ENCODE data around the gene ACOT9.
"Not testable (repeated sequence)": the region's sequence is repeated elsewhere in the genome, so short reads cannot be mapped to it uniquely, and the experiment has no call there.

ACOT9 gene

GRCh38 chrX:23765449-23765848 is 22.4 kb upstream of the ACOT9 start:
- DNase-seq: no peak

DNA sequence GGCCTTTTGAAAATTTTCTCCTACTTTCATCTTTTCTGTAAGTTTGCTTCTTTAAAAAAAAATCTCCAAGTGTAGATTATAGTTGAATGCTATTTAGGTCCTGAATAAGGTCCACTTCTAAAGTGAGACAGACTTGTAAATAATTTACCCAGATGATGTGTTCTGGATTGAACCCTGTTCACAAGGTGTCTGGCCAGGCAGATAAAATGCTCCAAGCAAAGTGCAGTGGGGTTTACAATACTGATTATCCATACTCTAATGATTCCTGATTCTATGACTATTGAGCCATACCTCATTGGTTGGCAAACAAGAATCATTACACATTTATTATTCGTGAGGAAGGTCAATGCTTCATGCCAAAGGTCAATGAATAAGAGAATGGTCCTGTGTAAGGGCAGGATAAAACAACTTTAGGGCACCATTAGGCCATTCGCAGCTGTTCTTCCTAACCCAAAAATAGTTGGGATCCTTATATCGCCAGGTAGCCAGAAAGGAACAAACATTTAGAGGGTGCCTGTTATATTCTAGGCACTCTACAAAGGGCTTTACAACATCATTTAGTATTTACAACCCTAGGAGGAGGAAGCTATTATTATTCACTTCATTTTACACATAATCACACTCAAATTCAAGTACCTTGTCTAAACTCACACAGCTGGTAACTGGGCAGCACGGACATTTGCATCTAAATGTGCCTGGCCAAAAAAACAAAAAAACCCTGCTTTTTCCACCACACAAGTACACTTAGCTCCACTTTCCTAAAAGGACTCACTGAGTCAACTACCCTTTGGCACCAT is 21.3 kb upstream of the ACOT9 start:
- DNase-seq: no peak

DNA sequence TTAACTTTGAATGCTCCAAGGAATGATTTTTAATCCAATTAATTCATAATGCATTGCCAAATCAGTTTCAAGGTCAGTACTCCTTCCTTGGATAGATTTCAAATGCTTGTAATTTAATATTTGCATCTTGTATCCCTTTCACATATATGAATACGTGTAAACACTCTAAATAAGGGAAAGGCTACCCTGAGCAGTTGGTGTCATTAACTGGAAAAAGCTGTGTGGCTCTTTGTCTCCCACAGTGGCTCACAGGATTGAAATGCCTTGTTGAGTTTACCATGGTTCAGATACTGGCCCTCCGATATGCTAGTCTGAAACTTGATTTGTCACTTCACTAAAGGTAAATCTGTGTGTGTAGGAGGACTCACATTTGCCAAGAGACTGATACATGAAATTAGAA is 16.7 kb upstream of the ACOT9 start:
- no peak for DNase-seq

DNA sequence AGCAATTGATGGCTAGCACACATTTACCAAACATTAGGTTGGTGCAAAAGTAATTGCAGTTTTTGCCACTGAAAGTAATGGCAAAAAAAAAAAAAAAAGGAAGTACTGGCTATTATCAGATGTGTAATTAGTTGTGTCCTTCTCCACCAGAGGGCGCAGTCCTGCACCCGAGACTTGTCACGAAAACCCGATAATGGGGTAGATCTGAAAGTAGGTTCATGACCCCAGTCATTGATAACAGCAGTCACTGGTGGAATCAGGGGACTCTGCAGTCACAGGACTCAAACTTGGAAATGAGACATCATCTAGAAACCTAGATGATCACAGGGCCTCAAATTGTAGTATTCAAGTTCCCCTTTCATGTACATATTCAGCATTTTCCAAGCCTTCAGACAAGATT is 13.1 kb upstream of the ACOT9 start:
- peak; percentile 74 to 80 for DNase-seq

GRCh38 chrX:23754664-23755063 is 11.6 kb upstream of the ACOT9 start:
- DNase-seq: no peak

GRCh38 chrX:23752740-23753415 is 9.8 kb upstream of the ACOT9 start:
- no peak for DNase-seq

DNA sequence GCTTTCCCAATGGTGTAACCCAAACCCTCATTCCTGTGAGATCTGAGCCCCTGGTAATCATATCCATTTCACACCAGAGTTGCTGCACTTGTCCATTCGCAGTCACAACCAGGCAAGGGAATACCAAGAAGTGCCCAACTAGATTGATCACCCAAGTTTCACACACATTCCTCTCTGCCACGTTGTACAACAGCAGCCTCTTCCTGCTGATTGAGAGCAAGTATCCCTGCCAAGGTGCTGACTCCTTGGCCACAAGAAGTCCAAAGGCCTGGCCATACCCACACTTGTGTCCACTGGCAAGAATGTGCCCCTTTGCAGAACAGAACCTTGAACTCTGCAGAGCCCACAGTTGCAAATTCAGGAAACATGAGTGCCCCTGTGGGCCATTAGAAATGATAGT is 6.5 kb upstream of the ACOT9 start:
- no peak for DNase-seq

DNA sequence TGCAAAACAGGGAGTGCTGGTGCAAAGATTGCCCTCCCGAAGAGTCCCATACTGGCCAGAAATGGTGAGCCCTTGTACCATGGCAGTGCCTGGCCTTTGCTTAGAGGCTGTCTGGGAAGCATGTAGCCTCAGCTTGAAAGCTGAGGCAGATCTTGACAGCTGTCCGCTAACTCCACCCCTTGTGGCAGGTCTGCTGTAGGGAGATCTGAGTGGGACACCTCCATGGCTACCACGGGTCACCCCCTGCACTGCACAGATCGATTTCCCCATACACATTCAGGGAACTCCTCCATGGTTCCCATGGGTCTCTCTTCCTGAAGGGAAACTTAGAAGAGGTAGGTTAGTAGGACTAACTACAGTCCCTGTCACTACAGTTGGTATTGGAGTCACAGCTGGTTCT is 6.1 kb upstream of the ACOT9 start:
- no peak for DNase-seq

DNA sequence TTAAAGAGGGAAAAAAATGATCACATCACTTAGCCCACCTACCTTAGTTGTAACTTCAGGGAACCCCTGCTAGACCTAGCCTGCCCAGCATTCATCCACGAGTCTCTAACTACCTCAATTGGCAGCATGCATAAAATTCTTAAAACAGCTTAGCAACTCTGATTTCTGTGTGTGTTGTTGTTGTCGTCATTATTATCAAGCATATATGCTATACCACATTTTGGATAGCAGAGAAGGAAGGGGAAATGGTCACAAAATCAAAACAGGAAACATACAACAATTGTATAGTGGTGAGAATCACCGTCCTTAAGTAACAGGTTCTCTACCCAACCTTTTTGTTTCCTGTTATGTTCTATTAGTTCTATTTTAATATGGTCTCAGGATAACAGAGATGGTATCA is 2.7 kb upstream of the ACOT9 start:
- DNase-seq: peak in 1 of 2 donors; percentile 51

DNA sequence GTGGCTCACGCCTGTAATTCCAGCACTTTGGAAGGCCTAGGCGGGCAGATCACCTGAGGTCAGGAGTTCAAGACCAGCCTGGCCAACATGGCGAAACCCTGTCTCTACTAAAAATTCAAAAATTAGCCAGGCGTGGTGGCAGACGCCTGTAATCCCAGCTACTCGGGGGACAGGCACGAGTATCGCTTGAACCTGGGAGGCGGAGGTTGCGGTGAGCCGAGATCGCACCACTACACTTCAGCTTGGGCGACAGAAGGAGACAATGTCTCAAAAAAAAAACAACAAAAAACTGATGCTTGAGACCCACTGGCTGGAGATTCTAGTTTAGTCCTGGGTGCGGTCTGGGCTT is 521 bp upstream of the ACOT9 start:
- not testable (repeated sequence) for DNase-seq

DNA sequence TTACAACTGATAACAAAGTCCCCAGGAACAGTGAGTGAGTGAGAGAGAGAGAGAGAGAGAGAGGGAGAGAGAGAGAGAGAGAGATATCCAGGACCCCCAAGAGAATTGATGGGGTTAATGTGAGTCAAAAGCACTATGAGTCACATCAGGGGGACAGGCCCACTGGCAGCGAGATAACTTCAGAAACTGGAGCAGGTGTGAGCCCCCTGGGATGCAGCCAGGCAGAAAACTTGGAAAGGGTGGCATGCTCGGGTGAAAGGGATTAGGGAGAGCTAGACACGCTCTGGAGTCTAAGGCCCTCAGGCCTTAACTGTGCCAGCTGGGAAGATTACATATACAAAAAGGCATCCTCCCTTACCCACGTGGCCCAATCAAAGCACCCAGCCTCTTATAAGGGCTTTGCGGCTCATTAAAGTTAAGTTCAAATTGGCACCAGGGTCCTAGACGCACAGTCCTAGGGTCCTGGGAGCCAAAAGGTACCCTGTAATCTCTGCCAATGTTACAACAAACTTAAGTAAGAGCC is 841 bp downstream of the ACOT9 start:
- DNase-seq: peak; percentile 6 to 27

GRCh38 chrX:23737413-23737812 is 5.7 kb downstream of the ACOT9 start:
- DNase-seq: no peak

DNA sequence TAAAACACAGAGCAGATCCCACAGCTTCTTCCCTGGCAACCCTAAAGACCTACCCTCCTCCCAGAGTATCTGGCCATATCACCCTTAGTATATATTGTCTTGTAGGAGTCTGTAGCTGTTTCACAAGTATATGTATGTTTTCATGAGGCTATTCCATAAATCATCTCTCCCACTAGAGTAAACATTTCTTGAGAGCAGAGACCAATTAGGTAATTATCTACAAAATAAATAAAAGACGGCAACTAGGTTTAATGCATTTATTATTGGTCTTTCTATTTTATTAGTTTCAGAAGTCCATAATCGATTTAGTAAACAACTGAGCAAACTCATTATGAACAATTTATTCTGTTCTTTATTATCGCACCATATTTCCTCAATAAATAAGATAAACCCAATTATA is 7.0 kb downstream of the ACOT9 start:
- no peak for DNase-seq

GRCh38 chrX:23732704-23733103 is 10.4 kb downstream of the ACOT9 start:
- peak in 1 of 2 donors; percentile 10 for DNase-seq

GRCh38 chrX:23731951-23732350 is 11.1 kb downstream of the ACOT9 start:
- DNase-seq: no peak

GRCh38 chrX:23729214-23729613 is 13.9 kb downstream of the ACOT9 start:
- no peak for DNase-seq

- no peak for DNase-seq
Measured at GRCh38 chrX:23727206-23727605, 15.9 kb downstream of the ACOT9 start.

GRCh38 chrX:23726191-23726590 is 16.9 kb downstream of the ACOT9 start:
- peak in 1 of 2 donors; percentile 12 for DNase-seq

DNA sequence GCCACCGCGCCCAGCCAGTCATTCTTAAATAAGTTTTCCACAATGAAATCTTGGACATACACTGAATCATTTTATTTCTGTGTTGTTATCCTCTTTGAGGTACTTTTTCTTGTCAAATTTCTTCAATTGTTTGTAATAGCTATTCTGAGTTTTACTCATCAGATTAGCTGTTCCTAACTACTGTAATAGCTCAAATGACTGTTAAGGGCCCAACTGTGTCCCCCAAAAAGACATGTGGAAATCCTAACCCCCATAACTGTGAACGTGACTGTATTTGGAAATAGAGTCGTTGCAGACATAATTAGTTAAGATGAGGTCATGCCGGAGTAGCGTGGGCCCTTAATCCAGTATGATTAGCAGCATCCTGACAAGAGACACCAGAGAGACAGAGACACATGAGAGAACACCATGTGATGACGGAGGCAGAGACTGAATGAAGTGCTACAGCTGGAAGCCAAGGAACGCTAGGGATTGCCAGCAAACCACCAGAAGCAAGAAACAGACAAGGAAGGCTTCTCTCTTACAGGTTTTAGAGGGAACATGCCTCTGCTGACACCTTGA is 22.9 kb downstream of the ACOT9 start:
- no peak for DNase-seq

GRCh38 chrX:23705235-23705634 is 37.8 kb downstream of the ACOT9 start:
- DNase-seq: no peak

DNA sequence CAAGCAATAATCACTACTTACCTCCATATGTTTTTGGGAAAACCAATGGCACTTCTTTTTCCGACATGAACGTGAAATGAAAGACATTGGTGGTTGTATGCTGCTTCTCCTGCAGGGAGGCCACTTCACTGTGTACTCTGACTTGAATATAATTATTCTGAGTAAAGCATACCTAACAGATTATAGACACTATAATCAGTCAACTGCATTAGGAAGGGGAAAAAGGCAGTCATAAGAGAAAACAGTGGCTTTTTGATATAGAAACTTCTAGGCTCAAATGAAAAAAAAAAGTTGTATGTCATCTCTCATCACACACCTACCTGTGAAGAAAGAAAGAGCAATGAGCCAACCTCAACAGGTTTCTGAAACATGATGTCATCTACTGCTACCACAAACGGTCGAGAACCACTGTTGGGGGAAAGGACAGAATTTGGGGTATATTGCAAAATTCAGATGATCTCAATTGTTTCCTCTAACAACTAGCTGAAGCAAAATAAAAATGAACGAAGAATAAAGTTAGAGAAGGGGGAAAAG is 38.3 kb downstream of the ACOT9 start:
- DNase-seq: no peak

GRCh38 chrX:23699636-23700194 is 43.4 kb downstream of the ACOT9 start:
- peak in 1 of 2 donors; percentile 6 for DNase-seq

- peak; percentile 42 to 47 for DNase-seq
Measured at GRCh38 chrX:23694606-23695005, 48.5 kb downstream of the ACOT9 start.
